ENCODE measurements around the gene LNX2. TPM values are rescaled to one million over a fixed set of nuclear protein-coding genes. Genes with fewer than 3 reads are reported as not detected.

Gene LNX2
- 3.4 and 4.7 TPM in 2 replicates for total RNA-seq

GRCh38 chr13:27620377-27621115, at the start of gene LNX2:
Gene LNX2 (minus strand): TSS chr13:27620529. CDS start chr13:27581703, 38,826 bp downstream.

GRCh38 chr13:27621366-27622101, 1.2 kb upstream of the LNX2 start, which contains the start of gene POLR1D:
Gene POLR1D (plus strand): TSS chr13:27621892. CDS start chr13:27621984, 92 bp downstream.

Other genes starting within 250 kb of the LNX2 start
- gene GTF3A, start 195.9 kb downstream of the LNX2 start, total RNA-seq = 56.1 and 62.3 TPM in 2 replicates
- gene MTIF3, start 170.0 kb downstream of the LNX2 start, total RNA-seq = 35.0 and 41.8 TPM in 2 replicates
- gene POLR1D, start 1.4 kb upstream of the LNX2 start, total RNA-seq = 89.1 and 90.0 TPM in 2 replicates
- not detected in 2 replicates for gene GSX1, start 172.0 kb upstream of the LNX2 start, total RNA-seq

Measured in cardiac ventricle fibroblast (primary cell).